Activated naive CD8-positive, alpha-beta T cell treated with anti-CD3 and anti-CD28 coated beads, Interleukin-2, amount 50 U/mL, for 16 hours (primary cell): ENCODE data around the gene HAUS8.
"Not testable (repeated sequence)": the region's sequence is repeated elsewhere in the genome, so short reads cannot be mapped to it uniquely, and the experiment has no call there.

Experiments
- DNase-seq: peaks from one replicate; pipeline ENCODE4 v3.0.0-alpha.2; 2020; ENCODE audit warnings: low read depth, low spot score

HAUS8 gene

DNA sequence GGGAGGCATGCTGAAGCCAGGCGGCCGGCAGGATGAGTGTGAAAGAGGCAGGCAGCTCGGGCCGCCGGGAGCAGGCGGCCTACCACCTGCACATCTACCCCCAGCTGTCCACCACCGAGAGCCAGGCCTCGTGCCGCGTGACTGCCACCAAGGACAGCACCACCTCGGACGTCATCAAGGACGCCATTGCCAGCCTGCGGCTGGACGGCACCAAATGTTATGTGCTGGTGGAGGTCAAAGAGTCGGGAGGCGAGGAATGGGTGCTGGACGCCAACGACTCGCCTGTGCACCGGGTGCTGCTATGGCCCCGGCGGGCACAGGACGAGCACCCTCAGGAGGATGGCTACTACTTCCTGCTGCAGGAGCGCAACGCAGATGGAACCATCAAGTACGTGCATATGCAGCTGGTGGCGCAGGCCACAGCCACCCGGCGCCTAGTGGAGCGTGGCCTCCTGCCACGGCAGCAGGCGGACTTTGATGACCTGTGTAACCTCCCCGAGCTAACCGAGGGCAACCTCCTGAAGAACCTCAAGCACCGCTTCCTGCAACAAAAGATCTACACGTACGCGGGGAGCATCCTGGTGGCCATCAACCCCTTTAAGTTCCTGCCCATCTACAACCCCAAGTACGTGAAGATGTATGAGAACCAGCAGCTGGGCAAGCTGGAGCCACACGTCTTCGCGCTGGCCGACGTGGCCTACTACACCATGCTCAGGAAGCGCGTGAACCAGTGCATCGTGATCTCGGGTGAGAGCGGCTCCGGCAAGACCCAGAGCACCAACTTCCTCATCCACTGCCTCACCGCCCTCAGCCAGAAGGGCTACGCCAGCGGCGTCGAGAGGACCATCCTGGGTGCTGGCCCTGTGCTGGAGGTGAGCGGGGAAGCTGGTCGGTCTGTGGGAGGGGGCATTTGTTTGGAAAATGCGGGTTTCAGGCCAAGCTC lies 26.7 kb upstream of the HAUS8 start:
- DNase-seq = no peak

- no peak for DNase-seq
Observed at GRCh38 chr19:17098326-17098725, 23.1 kb upstream of the HAUS8 start.

DNA sequence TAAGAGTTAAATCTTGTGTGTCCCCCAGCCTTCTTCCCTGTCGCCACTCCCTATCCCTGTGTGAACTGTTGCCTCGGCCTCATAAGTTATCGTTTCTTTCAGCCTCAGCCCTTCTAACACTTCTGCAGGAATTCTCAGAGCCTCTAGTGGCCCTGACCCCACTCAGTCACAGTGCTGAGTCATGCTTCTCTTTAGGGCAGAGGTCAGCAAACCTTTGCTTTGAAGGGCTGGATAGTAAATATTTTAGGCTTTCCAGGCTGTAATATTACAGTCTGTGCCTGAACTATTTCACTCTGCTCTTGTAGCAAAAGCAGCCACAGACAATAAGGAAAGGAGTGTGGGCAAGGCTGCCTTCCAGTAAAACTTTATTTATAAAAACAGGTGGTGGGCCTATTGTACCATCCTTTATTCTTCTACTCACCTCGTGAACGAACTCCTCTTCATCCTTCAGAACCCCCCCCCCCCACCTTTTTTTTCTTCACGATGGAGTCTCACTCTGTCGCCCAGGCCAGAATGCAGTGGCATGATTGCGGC lies 22.4 kb upstream of the HAUS8 start:
- no peak for DNase-seq

GRCh38 chr19:17095141-17095919 lies 20.1 kb upstream of the HAUS8 start:
- no peak for DNase-seq

GRCh38 chr19:17094694-17095093 lies 19.4 kb upstream of the HAUS8 start:
- DNase-seq = not testable (repeated sequence)

DNA sequence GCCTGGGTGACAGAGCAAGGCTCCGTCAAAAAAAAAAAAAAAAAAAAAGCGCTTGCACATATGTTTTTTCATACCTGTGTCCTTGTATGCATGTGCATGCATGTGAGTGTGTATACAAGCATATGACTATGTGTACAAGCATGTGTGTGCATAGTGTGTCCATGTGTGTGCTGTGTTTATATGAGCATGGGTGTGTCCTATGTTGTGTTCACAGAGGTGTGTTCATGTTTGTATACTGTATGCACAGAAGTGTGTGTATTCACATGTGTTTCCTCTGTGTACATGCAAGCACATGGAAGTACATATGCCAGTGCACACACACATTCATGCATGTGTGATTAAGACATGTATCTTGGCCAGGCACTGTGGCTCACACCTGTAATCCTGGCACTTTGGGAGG lies 17.4 kb upstream of the HAUS8 start:
- no peak for DNase-seq

DNA sequence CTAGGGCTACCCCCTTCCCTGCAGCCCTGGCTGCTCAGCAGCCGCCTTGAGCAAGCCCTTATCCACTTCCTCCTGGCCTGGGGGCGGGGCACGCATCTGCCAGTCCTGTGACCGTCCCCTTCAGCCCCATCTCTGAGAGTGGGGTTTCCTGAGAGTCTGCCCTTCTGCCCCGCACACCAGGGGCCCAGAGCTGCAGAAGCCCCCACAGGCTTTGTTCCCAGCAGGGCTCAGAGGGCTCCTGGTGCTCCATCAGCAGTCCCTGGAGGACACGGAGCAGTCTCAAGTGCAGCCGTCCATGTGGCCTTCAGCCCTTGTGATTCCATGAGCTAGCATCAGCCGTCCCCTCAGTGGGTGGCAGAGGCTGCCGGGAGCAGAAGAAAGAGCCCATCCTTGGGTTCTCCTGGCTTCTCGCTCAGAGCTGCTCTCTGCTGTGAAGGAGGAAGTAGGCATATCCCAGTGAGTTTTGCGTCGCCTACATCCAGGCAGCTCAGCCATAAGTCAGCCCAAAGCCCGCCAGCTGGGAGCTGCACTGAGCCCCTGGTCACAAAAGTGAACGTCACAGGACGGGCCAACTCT lies 16.6 kb upstream of the HAUS8 start:
- no peak for DNase-seq

- DNase-seq = no peak
Observed at GRCh38 chr19:17090583-17090982, 15.3 kb upstream of the HAUS8 start.

- no peak for DNase-seq
Observed at GRCh38 chr19:17088552-17088951, 13.3 kb upstream of the HAUS8 start.

GRCh38 chr19:17086834-17087233 lies 11.6 kb upstream of the HAUS8 start:
- DNase-seq = no peak

DNA sequence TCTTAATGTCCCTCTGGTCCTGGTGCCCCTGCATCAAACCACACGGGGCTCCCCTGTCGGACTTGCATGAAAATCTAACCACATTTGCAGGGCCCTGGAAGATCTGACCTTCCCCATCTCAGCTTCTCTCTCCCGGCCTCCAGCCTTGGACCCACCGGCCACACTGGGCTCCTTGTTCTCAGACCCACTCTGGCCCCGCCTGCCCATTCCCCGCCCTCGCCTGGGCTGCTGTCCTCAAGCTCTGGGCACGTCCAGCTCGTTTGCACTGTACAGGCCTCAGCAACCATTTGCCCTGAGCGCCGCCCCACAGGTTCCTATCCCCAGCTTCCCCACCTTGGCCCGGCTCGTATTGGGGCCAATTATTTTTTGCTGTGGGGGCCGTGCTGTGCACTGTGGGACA lies 10.9 kb upstream of the HAUS8 start:
- DNase-seq = no peak

- no peak for DNase-seq
Observed at GRCh38 chr19:17081672-17082630, 6.7 kb upstream of the HAUS8 start.

GRCh38 chr19:17080440-17080801 lies 5.2 kb upstream of the HAUS8 start:
- no peak for DNase-seq

DNA sequence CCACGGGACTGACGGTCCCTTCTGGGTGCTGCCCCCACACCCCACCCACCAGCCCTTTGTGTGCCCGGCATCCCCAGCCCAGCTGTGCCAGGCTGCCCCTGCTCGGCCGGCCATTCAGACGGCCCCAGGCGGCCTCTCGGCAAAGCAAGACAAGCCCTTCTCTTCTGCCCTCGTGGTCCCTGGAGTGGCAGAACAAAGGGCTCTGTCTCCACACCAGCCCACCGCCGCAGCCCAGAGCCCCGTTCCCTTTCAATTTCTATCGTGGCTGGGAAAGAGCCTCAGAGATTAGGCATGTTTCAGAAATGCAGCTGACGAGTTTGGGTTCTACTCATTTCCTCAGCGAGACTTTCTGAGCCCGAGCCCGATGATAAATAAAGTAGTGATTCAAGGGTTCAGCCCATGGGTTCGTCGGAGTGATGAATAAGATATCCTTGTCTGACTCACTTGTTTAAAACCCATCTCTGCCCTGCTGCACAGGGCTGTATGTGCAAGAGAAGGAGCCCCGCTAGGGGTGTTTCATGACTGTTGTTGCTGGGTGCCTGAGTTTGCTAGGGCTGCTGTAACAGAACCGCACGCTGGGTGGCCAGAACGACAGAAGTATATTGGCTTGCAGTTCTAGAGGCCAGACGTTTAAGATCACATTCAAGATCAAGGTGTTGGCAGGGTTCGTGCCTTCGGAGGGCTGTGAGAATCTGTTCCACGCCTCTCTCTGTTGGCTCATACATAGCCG lies 4.6 kb upstream of the HAUS8 start:
- DNase-seq = peak; percentile 48

GRCh38 chr19:17078920-17079709 lies 3.9 kb upstream of the HAUS8 start:
- no peak for DNase-seq

- DNase-seq = no peak
Observed at GRCh38 chr19:17078036-17078919, 3.0 kb upstream of the HAUS8 start.

DNA sequence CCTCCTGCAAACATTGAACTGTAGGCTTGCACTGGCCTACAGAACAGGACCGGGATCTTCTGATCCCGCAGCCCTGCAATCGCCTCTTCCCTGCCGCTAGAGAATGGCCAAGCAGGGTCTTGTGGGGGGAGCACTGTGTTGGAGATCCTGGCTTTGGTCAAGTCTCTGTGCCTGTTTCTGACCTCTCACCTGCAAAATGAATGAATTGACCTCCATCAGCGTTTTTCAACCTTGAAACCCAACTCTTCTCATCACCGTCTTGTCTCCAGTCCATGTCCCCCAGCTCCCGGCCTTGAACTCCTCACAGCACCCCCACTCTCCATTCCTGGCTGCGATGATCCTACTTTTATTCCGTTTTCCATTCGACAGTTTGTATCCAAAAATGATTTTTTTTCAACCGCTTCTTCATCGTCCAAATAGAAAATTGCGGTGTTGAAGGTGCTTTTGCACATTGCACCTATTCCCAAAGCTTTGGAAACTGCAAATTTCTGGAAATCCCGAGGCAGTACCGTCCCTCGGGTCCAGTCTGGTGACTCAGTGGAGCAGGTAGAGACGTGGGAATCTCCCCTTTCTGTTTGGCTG lies 2.3 kb upstream of the HAUS8 start:
- DNase-seq = no peak

DNA sequence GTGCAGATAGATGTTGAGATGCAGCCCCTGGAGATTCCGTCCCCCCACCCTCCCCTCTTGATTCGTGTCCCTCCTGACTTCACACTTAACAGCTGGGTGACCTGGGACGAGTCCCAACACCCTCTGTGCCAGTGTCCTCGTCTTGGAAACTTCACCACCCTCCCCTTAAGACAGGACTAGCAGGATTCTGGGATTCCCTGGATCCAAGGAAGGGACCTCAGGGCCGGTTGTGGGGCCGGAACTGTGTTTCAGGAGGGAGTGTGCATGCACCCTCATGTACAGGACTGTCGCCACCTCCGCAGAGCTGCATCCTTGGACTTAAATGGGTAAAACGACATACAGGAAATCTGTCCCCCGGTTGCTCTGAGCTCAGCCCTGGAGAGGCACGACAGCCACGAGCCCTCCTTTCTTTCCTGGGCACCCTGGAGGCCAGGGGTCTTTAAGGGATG lies 1.3 kb upstream of the HAUS8 start:
- DNase-seq = no peak
